SW 1271 (cell line): ENCODE measurements around the gene FAM184B.

Source experiments
- DNase-seq, 2 experiments: peaks; one replicate each; lab custom pipeline; 2025; lab: John Stamatoyannopoulos, UW

The FAM184B gene

DNA sequence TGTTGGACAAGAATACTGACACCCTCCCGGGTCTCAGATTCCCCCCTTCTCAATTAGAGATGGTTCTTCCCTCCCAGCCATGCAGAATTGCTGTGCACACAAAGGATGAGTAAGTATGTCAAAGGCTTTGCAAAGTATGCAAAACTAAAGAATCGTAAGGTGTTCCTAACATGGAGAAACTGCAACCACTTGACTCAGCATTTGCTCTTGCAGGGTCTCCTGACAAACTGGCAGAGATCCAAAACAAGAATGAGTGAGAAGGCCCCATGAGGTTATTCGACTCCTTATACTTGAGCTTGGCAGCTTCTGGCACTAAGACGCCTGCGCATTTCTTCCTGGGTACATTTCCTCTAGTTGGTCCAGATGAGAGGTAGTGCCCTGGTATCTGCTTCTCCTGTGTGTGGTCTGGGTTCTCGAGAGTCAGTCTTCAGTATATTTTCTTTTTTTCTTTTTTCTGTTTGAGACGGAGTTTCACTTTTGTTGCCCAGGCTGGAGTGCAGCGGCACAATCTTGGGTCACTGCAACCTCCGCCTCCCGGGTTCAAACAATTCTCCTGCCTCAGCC lies 8.2 kb downstream of the FAM184B start:
- no peak for DNase-seq

DNA sequence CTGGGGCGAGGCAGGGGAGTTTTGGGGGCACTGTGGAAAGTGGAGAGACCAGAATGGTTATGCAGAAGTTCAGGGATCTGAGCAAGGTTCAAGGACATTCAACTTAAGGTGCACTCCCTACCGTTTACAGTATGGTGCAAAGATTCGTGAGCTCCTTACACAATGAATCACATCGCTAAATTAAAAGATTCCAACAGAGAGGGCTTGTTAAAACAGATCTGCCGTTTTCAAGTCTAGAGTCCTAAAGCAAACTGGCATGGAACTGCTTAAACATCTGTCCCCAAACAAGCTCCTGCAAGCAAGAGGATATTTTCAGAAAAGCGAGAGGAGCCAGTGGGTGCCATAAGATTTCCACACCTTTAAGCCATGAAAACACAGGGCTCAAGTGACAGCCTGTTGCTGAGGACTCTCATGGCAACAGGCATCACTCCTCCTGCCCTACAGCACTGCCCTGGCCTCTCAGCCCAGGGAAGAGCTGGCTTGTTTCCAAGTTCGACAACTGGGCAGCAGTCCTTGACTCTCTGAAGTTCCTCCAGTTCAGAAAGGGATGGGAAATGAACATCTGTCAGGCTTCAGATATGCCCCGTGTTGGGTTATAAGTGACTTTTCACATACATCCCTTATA lies 10.0 kb downstream of the FAM184B start:
- DNase-seq, result no peak

DNA sequence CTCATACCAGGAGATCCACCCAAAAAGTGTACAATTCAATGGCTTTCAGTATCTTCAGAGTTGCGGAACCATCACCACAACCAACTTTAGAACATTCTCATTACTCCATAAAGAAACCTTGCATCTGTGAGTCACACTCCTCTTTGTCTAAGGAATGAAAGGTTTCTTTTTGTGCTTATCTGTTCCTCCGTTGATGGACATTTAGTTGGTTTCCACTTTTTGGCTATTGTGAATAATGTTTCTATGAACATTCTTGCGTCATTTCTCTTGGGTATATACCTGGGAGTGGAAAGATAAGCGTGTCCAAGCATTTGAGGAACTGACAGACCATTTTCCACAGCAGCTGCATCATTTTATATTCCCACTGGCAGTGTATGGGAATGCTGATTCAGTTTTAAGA lies 10.6 kb downstream of the FAM184B start:
- DNase-seq, result no peak

DNA sequence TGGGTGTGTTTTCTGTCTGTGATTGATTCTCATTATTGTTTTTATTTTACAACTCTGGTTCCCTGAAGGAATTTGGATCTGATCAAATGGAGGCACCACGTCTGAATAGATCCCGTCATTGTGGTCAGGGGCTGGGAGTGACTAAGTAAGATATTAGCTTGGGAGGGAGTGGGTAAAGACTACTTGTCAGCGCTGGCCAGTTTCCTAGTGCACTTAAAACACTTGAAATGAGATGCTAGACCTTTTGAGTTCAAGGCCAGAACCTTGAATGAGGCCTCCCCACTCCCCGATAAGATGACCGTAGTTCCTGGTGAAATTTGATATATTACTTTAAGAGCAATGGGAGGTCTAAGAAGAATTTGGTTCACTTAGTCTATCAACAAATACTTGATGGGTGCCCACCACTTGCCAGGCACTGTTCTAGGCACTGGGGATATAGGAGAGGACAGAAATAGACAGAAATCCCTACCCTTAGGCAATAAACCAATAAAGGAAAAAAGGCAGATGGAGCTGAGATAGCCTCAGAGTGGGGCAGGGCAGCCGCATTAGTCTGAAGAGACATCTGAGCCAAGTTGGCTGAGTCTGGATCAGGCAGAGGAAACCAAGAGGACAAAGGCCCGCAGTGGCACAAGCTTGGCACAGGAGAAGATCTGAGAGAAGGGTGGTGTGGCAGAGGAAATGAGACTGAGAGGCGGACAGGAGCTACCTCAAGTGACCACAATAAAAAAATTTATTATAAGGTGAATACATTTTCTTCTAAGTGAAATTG lies 11.8 kb downstream of the FAM184B start:
- no peak for DNase-seq

DNA sequence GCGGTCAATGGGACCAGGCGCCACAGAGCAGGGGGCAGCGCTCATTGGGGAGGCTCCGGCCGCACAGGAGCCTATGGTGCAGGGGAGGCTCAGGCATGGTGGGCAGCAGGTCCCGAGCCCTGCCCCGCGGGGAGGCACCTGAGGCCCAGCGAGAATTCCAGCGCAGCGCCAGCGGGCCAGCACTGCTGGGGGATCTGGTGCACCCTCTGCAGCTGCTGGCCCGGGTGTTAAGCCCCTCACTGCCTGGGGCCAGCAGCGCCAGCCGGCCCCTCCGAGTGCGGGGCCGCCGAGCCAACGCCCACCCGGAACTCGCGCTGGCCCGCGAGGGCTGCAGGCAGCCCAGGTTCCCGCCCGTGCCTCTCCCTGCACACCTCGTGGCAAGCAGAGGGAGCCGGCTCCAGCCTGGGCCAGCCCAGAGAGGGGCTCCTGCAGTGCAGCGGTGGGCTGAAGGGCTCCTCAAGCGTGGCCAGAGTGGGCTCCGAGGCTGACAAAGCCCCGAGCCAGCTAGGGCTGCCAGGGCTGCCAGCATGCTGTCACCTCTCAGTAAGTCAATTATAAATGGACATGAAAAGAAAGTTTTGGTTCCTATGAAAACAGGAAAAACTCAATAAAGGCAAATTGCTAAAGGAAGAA lies 14.5 kb downstream of the FAM184B start:
- no peak for DNase-seq

DNA sequence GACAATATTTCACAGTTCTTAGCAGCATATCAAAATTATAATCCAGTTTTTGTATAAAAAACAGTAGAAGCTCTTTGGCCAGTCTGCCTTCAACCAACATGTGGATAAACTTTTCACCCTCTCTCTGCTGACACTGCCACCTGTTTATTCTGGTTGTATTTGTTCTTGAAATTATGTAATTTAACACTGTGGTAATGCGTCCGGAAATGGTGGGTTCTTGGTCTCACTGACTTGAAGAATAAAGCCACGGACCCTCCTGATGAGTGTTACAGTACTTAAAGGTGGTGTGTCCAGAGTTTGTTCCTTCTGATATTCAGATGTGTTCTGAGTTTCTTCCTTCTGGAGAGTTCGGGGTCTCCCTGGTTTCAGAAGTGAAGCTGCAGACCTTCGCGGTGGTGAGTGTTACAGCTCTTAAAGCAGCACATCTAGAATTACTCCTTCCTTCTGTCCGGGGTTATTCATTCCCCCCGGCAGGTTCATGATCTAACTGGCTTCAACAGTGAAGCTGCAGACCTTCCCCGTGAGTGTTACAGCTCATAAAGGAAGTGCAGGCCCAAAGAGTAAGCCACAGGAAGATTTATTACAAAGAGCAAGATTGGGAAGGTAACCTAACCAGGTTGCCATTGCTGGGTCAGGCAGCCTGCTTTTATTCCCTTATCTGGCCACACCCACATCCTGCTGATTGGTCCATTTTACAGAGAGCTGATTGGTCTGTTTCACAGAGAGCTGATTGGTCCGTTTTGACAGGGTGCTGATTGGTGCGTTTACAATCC lies 15.7 kb downstream of the FAM184B start:
- no peak for DNase-seq

DNA sequence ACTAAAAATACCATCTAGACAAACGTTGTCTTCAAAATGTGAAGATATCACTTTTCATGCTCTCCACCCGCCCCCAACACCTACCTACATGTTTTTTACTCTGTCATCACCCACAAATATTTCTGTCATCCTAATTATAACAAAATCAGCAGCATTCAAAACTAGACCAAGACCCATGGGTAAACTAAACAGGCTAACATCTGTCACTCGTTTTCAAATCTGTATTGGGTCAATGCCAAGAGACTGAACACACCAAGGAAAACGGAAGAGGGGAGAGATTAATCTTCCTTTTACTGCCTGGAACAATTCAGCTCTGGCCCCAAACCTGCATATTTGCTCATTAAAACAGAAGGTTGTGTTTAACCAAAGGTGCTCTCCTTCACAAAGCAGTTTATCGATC lies 17.5 kb downstream of the FAM184B start:
- no peak for DNase-seq

DNA sequence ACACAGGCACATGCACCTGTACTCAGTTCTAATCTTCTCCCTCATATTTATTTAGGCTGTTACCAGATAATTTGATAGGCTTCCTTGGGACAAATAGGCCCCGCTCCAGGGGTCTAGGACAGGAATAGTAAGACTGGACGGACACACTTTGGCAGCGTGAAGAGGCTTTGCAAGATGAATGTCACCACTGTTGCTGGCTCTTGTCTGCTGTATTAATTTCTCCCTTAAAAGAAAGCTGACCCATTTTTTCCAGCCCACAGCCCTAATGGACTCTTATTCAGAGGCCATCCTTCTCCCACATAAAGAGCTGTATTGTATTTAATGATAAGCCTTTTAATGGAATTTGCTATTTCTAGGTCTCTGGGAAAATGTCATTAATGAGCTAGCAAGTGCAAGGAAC lies 18.0 kb downstream of the FAM184B start:
- DNase-seq, result no peak

DNA sequence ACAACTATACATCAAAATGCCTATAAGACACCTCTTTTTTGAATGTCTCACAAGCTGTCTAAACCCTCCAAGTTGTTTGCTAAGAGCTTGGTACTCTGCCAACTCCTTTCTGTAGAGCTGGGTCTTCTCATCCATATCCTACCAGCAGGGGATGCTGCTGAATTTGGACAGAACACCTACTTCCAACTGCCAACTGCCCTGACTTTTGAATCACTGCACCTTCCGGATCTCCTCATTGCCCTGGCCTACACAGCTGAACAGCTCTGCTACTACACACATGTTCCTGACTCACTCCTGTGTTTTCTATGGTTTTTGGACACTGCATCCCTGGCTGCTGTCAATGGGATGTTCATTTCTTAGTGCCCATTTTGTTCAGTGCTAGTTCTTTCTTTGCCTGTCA lies 18.7 kb downstream of the FAM184B start:
- DNase-seq, result no peak

DNA sequence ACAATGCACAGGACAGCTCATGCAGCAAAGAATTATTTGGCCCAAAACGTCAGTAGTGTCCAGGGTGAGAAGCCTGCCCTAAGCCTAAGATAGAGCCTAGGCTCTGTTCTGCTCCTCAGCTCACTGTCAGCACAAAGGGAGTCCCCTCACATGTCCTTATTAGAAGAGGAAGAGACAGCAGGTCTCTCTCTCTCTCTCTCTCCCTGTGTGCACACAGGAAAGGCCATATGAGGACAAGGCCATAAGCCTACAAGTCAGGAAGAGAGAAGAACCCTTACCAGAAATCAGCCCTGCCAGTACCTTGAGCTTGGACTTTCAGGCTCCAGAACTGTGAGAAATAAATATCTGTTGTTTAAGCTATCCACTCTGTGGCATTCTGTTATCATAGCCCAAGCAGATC lies 20.4 kb downstream of the FAM184B start:
- DNase-seq, result no peak

DNA sequence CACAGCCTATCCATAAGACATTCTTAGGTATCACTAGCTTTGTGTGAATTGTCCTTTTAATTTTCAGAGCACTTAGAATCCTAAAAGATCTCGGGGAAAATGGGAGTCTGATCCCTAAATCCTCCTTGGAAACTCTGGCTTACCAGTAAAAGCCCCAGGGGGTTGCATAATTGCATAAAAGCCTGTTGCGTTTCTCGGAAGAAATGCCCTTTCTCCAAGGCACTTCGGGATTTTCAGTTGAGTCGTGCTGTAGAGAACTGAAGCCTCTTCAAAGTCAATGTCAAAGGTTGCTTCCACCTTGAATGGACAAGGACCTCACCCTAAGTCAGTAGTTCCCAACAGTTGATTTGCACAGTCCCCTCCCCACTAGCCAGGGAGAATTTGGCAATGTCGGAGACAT lies 20.8 kb downstream of the FAM184B start:
- DNase-seq, result no peak

DNA sequence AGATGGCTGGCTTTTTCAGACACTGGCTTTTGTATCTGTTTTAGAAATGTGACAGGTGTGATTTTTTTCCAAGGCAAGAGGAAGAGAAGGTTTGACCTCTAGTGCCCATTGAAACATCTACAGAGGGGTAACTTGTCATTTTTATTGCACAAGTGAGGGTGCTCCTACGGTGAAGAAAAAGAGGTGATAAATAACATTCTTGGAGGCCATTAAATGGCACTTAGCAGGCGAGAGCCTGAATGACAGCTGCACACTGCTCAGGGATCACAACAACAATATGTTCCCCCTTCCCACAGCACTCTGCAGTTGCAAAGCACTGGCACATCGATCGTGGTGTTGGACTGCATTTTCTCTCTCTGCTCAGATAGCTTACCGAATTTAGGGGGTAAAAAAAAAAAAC lies 22.9 kb downstream of the FAM184B start:
- no peak for DNase-seq

DNA sequence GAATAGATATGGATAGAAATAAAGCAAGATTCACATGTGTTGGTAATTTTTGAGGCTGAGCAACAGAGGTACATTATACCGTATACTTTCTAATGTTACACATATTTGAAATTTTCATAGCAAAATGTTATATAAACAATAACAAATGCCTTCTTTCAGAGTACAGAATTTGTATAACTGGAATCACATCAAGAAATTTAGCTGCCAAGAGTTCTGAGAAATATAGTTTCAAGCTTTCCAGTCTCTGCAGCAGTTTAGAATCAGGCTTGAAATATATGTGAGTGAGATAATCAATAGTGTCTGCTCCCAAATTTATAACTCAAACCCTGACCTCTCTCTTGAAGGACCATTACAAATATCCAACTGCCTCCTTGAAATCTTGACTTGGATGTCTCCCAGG lies 23.8 kb downstream of the FAM184B start:
- no peak for DNase-seq

DNA sequence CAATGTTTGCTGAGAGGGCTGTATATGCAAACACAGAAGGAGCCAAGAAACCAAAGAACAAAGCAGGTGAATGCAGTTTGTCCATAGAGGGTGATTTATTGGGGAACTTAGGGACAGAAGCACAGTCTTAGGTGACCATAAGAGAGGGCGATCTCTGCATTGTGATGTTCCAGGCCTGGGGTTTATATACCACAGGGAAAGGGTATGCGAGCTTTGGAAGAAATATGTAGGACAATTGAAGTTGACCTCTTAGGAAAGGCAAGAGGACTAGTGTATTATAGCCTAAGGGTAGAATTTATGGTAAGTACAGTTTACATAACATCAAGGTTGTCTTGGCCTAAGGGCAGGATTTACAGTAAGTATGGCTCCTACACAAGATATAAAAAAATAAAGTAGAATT lies 27.8 kb downstream of the FAM184B start:
- DNase-seq, result no peak

DNA sequence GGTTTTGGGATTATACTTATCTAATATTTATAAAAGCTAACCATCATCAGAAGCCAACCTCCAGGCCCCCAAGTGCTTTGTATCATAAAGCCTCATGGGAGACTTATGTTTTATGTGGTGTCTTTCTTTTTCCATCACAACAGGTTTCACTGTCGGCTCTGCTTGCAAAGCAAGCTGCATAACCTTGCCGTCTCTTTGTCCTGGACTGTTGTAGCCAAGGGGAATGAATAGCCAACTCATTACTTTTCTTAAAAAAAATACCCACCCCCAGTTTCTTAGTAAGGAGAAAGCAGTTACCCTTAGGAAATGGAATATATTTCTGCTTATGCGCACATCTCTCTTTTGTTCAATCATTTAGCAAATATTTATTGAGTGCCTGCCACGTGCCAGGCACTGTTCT lies 40.7 kb downstream of the FAM184B start:
- no peak for DNase-seq

DNA sequence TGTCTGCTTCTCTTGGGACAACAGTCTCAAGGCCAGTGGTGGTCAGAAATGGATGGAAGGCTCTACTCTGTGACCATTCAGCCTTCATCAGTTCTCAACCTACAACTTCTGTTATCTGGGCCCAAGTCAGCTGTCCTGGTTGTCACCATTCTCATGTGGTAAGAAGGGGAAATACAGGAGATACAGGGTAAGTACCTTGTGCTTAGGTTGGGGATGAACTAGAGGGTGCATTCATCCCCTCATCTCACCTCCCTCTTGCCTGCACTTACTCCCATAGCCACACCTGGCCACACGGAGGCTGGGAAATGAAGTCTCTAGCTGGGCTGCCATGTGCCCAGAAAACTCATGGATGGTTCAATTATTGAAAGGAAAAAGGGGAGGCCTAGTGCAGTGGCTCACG lies 44.9 kb downstream of the FAM184B start:
- DNase-seq, result no peak

DNA sequence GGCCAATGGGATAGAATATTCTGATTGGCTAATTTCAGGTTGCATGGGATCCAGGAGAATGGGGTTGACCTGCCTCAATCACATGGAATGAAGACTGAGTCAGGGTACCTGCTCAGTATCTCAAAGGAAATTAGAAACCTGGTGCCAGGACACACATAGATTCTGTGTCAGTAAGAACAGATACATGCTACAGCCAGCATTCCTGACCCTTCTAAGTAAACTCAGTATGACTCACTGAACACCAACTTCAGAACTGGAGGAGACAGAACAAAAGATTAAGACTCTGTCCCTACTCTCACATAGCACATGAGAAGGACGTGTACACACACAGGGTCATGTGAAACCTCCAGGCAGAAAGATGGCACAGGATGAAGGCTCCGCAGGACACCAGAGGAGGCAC lies 54.5 kb downstream of the FAM184B start:
- DNase-seq, result no peak

DNA sequence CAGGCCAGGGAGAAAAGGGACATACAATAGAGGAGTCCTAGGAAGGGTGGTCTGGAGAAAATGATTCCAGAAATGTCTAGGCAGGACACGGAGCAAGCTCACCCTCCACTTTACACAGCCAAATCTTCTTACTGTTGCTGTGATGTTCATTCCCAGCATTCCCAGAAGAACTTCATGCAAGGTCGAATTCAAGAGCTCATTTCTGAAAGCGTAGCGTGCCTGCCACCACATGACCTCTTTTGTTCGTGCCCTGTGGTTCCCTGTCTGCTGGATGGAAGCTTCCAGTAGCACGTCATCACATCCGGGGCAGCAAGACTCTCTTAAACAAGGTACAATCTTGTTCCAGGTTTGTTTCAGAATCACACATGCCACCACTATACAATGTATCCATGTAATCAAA lies 57.8 kb downstream of the FAM184B start:
- DNase-seq, result no peak

DNA sequence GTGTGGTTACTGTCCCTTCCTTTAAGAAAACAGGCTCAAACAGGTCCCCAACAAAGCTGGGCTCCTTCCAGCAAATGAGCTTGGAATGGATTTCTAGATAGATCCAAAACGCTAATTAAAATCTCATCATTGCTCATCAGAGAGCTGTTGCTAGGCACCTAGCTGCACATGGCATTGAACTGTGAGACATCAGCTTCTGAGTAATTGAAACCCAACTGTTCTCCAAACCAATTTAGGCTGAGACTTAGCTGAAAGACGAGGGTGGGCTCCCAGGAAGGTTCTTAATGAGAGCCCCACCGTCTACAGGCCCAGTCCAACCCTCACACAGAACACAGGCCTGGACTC lies 59.1 kb downstream of the FAM184B start:
- no peak for DNase-seq

DNA sequence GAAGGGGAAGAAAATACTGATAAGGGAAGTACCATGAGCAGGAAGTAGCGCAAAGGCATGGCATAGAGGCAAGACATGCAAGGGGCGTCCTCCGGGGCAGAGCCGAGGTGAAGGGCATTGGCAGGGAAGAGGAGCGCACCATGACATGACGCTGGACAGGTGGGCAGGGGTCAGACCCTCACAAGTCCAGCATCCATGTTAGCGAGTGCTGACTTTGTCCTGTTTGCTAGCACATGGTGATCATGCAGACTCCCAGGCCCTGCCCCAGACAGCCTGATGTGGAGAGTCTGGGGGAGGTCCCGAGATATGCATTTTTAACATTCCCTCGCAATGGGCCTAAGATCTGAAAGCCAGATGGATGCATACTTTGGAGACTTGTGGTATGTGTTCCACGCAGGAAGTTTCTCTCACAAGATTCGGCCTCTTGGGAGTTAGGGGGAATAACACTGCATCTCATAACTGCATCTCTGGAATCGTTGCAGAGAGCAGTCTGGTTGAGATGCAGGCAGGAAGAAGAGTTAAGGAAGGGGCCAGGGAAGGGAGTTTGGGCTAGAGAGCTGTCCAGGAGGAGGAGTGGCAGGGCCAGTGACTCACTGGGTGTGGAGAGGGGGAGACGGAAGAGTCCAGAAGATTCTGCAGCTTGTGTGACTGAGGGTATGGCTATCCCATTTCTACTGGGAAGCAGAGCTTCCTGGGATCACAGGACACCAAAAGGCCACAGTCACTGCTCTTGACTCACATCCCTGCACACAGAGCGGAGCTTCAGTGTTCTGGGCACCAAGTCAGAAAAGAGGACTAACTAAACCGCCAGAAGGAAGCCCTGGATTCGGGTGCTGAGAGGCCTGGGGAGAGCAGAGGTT lies 59.7 kb downstream of the FAM184B start:
- DNase-seq, result no peak

DNA sequence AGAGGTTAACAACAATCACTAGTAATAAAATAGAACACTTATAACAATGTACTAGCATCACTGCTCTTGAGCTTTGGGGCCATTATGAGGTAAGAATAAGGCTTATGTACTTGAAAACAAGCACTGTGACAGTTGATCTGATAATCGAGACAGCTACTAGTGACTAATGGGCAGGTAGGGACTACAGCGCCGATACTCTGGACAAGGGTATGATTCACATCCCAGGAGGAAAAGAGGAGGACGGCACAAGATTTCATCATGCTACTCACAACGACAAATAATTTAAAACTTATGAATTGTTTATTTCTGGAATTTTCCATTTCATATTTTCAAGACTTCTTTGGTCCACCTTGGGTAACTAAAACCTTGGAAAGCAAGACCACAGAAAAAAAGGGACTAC lies 62.3 kb downstream of the FAM184B start:
- no peak for DNase-seq

DNA sequence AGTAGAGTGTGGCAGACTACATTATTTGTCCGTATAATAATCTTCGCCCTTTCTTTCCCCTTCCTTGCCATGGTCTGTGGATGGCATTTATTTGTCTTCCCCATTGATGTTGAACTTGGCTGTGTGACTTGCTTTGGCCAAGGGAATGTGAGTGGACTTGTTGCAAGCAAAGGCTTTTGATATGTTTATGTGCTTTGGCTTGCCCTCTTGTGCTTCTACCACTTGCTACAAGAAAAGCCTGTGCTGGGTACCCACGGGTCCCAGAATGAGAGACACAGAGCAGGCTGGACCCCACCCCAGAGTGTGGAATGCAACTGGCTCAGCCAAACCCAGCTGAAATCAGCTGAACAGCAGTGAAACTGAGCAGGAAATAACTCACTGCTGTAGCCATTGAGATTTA lies 63.0 kb downstream of the FAM184B start:
- DNase-seq, result no peak
